ENCODE results near the gene MIER2.

MIER2 gene

GRCh38 chr19:379796-380195 lies 35.2 kb upstream of the MIER2 start:
- no peak for TF ChIP-seq ZFX (IDR thresholded peaks at IDR 0.05)
- TF ChIP-seq CTCF (conservative IDR thresholded peaks at IDR 0.05): no peak
- H3K27ac ChIP-seq: no peak overlapping the region

- TF ChIP-seq ZFX (IDR thresholded peaks at IDR 0.05) (no peak), CTCF (conservative IDR thresholded peaks at IDR 0.05) (no peak)
- no peak overlapping the region for H3K27ac ChIP-seq
These were observed 34.1 kb upstream of the MIER2 start for GRCh38 chr19:378706-379105.

GRCh38 chr19:377801-378581 lies 33.4 kb upstream of the MIER2 start:
- no peak overlapping the region for H3K27ac ChIP-seq
- TF ChIP-seq CTCF (conservative IDR thresholded peaks at IDR 0.05) (no peak), ZFX (IDR thresholded peaks at IDR 0.05) (no peak)

- TF ChIP-seq ZFX (IDR thresholded peaks at IDR 0.05) (no peak), CTCF (conservative IDR thresholded peaks at IDR 0.05) (no peak)
- H3K27ac ChIP-seq: no peak overlapping the region
These were observed 31.5 kb upstream of the MIER2 start for GRCh38 chr19:376111-376470.

- TF ChIP-seq ZFX (IDR thresholded peaks at IDR 0.05) (no peak), CTCF (conservative IDR thresholded peaks at IDR 0.05) (no peak)
- H3K27ac ChIP-seq: no peak overlapping the region
These were observed 31.0 kb upstream of the MIER2 start for GRCh38 chr19:375395-376110.

- no peak for TF ChIP-seq CTCF (conservative IDR thresholded peaks at IDR 0.05)
- TF ChIP-seq ZFX (IDR thresholded peaks at IDR 0.05): no peak
- no peak overlapping the region for H3K27ac ChIP-seq
These were observed 30.3 kb upstream of the MIER2 start for GRCh38 chr19:374886-375235.

GRCh38 chr19:374183-374885 lies 29.7 kb upstream of the MIER2 start:
- H3K27ac ChIP-seq: no peak overlapping the region
- TF ChIP-seq ZFX (IDR thresholded peaks at IDR 0.05) (no peak), CTCF (conservative IDR thresholded peaks at IDR 0.05) (no peak)
